Adipose tissue (tissue), 3 donors: ENCODE results near the gene CCDC57. TPM values are rescaled to one million over a fixed set of nuclear protein-coding genes. Genes with fewer than 3 reads are reported as not detected.
"Not testable (repeated sequence)": the region's sequence is repeated elsewhere in the genome, so short reads cannot be mapped to it uniquely, and the experiment has no call there.

ENCODE experiments used
- H3K27ac ChIP-seq: one replicate; pipeline ENCODE4 v1.5.1; 2013; ENCODE audit warnings: low read depth, low read length
- WGBS, 3 donors: extraction: QIAGEN DNeasy Blood & Tissue Kit; methylation state at CpG; one replicate each; pipeline ENCODE4 v1.1.7; 2013; 5-methylcytosine and 5-hydroxymethylcytosine counted together
- polyA plus RNA-seq, 3 donors: library from polyadenylated mRNA; stranded (reverse); fragments of 200-250 nt; gene quantifications; one replicate each; pipeline ENCODE4 v1.2.3, GENCODE V29; 2013
- donor health status: healthy with polysubstance abuse.
- donor health status: Bipolar disorder and iron deficiency.
- donor health status: healthy.

Gene CCDC57
- polyA plus RNA-seq, 3 donors = 22.7 to 23.7 (median 22.9) TPM

GRCh38 chr17:82193520-82194220, 19.0 kb downstream of the CCDC57 start:
- no peak overlapping the region for H3K27ac ChIP-seq
- WGBS, 3 donors = 76 to 87% (median 76%) methylated on average over 16 of the region's 16 CpGs

- not testable (repeated sequence) for H3K27ac ChIP-seq
- 83 to 86% (median 85%) methylated on average over 6 of the region's 6 CpGs for WGBS, 3 donors
Measured at GRCh38 chr17:82193050-82193449, 19.6 kb downstream of the CCDC57 start.

GRCh38 chr17:82188001-82188961, 24.4 kb downstream of the CCDC57 start:
- WGBS, 3 donors = 79 to 93% (median 92%) methylated on average over 24 to 26 of the region's 26 CpGs
- no peak overlapping the region for H3K27ac ChIP-seq

- 88 to 94% (median 90%) methylated on average over 15 to 23 of the region's 23 CpGs for WGBS, 3 donors
- H3K27ac ChIP-seq = no peak overlapping the region
Measured at GRCh38 chr17:82187500-82187899, 25.1 kb downstream of the CCDC57 start.

- WGBS, 3 donors = 93 to 95% (median 94%) methylated on average over 15 of the region's 15 CpGs
- H3K27ac ChIP-seq = no peak overlapping the region
Measured at GRCh38 chr17:82186221-82186620, 26.4 kb downstream of the CCDC57 start.

GRCh38 chr17:82184761-82185160, 27.9 kb downstream of the CCDC57 start:
- WGBS, 3 donors = 87 to 92% (median 92%) methylated on average over 5 of the region's 5 CpGs

GRCh38 chr17:82180776-82181528, 31.7 kb downstream of the CCDC57 start:
- WGBS, 3 donors = 71 to 95% (median 91%) methylated on average over 31 of the region's 31 CpGs

More at GRCh38 chr17:82184761-82185160, 27.9 kb downstream of the CCDC57 start:
- no peak overlapping the region for H3K27ac ChIP-seq

GRCh38 chr17:82179946-82180475, 32.6 kb downstream of the CCDC57 start:
- WGBS, 3 donors = 93 to 97% (median 96%) methylated on average over 10 of the region's 10 CpGs
- H3K27ac ChIP-seq = no peak overlapping the region

More at GRCh38 chr17:82180776-82181528, 31.7 kb downstream of the CCDC57 start:
- no peak overlapping the region for H3K27ac ChIP-seq

GRCh38 chr17:82179412-82179811, 33.2 kb downstream of the CCDC57 start:
- WGBS, 3 donors = 90 to 95% (median 91%) methylated on average over 13 of the region's 13 CpGs
- H3K27ac ChIP-seq = no peak overlapping the region

- 79 to 87% (median 85%) methylated on average over 24 of the region's 24 CpGs for WGBS, 3 donors
- no peak overlapping the region for H3K27ac ChIP-seq
Measured at GRCh38 chr17:82178499-82179261, 34.0 kb downstream of the CCDC57 start.

GRCh38 chr17:82177761-82178498, 34.7 kb downstream of the CCDC57 start:
- WGBS, 3 donors = 90 to 94% (median 93%) methylated on average over 13 of the region's 13 CpGs
- H3K27ac ChIP-seq = no peak overlapping the region

GRCh38 chr17:82177276-82177675, 35.4 kb downstream of the CCDC57 start:
- no peak overlapping the region for H3K27ac ChIP-seq
- 90 to 95% (median 93%) methylated on average over 11 of the region's 11 CpGs for WGBS, 3 donors

GRCh38 chr17:82175951-82176350, 36.7 kb downstream of the CCDC57 start:
- H3K27ac ChIP-seq = no peak overlapping the region
- WGBS, 3 donors = 55 to 78% (median 75%) methylated on average over 4 of the region's 4 CpGs

GRCh38 chr17:82175201-82175600, 37.4 kb downstream of the CCDC57 start:
- 91 to 94% (median 93%) methylated on average over 10 of the region's 10 CpGs for WGBS, 3 donors
- H3K27ac ChIP-seq = no peak overlapping the region

GRCh38 chr17:82174042-82174857, 38.4 kb downstream of the CCDC57 start:
- WGBS, 3 donors = 84 to 86% (median 84%) methylated on average over 17 of the region's 17 CpGs
- H3K27ac ChIP-seq = not testable (repeated sequence)

- WGBS, 3 donors = 86 to 91% (median 87%) methylated on average over 18 of the region's 18 CpGs
Measured at GRCh38 chr17:82173351-82174041, 39.1 kb downstream of the CCDC57 start.

More at GRCh38 chr17:82173351-82174041, 39.1 kb downstream of the CCDC57 start:
- H3K27ac ChIP-seq = no peak overlapping the region
